Measurements from ENCODE around the gene SCN2A.

Gene SCN2A

DNA sequence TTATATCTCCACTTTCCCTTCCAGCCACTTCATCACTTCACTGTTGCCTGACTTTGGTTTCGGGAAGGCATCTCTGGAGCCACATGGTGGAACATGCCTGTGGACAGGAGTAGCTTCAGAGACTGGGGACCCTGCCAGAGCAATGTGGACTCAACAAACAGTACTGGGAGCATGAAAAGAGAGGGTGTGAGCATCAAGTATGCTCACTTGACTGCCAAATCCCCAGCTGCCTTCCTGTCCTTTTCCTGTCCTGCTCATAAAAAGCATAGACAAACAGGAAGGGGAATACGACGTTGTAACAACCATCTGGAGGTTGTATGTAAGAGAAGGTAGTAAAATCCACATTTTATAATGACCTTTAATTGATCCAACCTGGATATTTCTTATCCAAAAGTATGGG lies 169.0 kb downstream of the SCN2A start:
- DNase-seq (ENCODE audit: low read depth), result no peak
- H3K4me3 ChIP-seq (ENCODE audit: low read depth, low read length), result no peak overlapping the region
- in situ Hi-C loops (cut with HindIII; ENCODE audit: low sequenced_read_pairs), result no loop called here
- no peak for TF ChIP-seq CTCF (IDR thresholded peaks at IDR 0.05; ENCODE audit: low read depth, low read length, missing control alignments)

GRCh38 chr2:165410276-165410675 lies 171.1 kb downstream of the SCN2A start:
- no peak overlapping the region for H3K4me3 ChIP-seq (ENCODE audit: low read depth, low read length)

GRCh38 chr2:165414187-165414586 lies 175.0 kb downstream of the SCN2A start:
- DNase-seq (ENCODE audit: low read depth), result no peak
- no peak for TF ChIP-seq CTCF (IDR thresholded peaks at IDR 0.05; ENCODE audit: low read depth, low read length, missing control alignments)
- in situ Hi-C loops (cut with HindIII; ENCODE audit: low sequenced_read_pairs), result no loop called here
- H3K4me3 ChIP-seq (ENCODE audit: low read depth, low read length), result no peak overlapping the region

More at GRCh38 chr2:165410276-165410675, 171.1 kb downstream of the SCN2A start:
- no peak for TF ChIP-seq CTCF (IDR thresholded peaks at IDR 0.05; ENCODE audit: low read depth, low read length, missing control alignments)
- no peak for DNase-seq (ENCODE audit: low read depth)
- in situ Hi-C loops (cut with HindIII; ENCODE audit: low sequenced_read_pairs), result no loop called here

DNA sequence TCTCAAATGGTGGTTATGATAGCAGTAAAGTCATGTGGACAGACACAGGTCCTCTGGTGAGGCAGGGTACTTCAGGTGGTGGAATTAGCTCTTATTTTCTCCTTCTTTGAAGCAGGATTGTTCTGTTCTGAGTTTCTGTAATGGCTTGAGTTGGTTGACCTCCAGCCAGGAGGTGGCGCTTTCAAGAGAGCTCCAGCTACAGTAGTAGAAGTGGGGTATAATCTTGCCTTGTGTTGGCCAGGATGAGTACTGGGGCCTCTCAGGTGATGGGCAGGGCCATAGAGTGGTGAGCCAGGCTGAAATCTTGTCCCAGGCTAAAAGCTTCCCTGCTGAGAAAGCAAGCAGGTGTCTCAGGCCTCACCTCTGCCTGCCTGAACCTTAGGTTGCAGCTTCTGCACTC lies 177.8 kb downstream of the SCN2A start:
- no peak overlapping the region for H3K4me3 ChIP-seq (ENCODE audit: low read depth, low read length)
- TF ChIP-seq CTCF (IDR thresholded peaks at IDR 0.05; ENCODE audit: low read depth, low read length, missing control alignments), result no peak
- DNase-seq (ENCODE audit: low read depth), result no peak
- in situ Hi-C loops (cut with HindIII; ENCODE audit: low sequenced_read_pairs), result no loop called here

GRCh38 chr2:165420231-165420630 lies 181.0 kb downstream of the SCN2A start:
- no peak for DNase-seq (ENCODE audit: low read depth)
- TF ChIP-seq CTCF (IDR thresholded peaks at IDR 0.05; ENCODE audit: low read depth, low read length, missing control alignments), result no peak
- H3K4me3 ChIP-seq (ENCODE audit: low read depth, low read length), result no peak overlapping the region
- in situ Hi-C loops (cut with HindIII; ENCODE audit: low sequenced_read_pairs), result no loop called here

- no peak for TF ChIP-seq CTCF (IDR thresholded peaks at IDR 0.05; ENCODE audit: low read depth, low read length, missing control alignments)
- in situ Hi-C loops (cut with HindIII; ENCODE audit: low sequenced_read_pairs), result no loop called here
- DNase-seq (ENCODE audit: low read depth), result no peak
- no peak overlapping the region for H3K4me3 ChIP-seq (ENCODE audit: low read depth, low read length)
These were observed 183.9 kb downstream of the SCN2A start for GRCh38 chr2:165423081-165423480.

- TF ChIP-seq CTCF (IDR thresholded peaks at IDR 0.05; ENCODE audit: low read depth, low read length, missing control alignments), result no peak
- DNase-seq (ENCODE audit: low read depth), result no peak
- in situ Hi-C loops (cut with HindIII; ENCODE audit: low sequenced_read_pairs), result no loop called here
- H3K4me3 ChIP-seq (ENCODE audit: low read depth, low read length), result no peak overlapping the region
These were observed 186.3 kb downstream of the SCN2A start for GRCh38 chr2:165425556-165425955.

All from astrocyte of the cerebellum (primary cell).